ENCODE measurements around the gene ENTREP3.
"Not testable (repeated sequence)": the region's sequence is repeated elsewhere in the genome, so short reads cannot be mapped to it uniquely, and the experiment has no call there.

ENTREP3 gene

DNA sequence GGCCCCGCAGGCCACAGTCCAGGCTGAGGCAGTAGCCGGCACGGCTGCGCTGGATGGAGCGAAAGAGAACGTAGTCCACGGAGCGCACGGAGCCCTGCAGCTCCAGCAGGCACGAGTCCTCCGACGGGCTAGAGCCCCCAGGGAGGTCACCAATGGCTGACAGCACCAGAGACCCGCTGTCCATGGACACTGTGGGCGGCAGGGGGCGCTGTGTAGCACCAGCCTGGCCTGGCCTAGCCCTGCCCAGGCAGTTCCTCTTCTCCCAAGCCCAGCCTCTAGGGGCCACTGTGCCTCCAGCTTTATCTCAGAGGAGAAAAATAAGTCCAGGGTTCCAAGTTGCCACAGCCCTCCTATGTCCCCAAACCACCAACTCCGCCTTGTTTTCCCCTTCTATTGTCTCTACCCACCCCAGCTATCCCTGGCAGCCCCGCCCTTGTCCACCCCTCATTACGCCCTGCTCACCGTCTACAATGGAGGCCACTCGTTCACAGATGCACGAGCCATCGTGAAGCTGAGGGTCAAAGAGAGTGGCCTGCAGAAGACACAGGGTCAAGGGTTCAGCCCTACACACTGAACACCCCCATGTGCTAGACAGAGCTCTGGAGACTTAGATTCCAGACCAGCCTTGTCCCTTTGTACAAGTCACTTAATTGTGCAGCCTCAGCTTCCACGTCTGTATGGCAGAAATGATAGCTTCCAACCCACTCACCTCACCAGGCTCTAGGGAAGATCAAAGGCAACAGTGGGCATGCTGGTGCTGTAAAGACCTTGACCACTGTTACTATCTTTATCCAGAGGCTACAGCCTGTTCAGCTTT lies 4.4 kb downstream of the ENTREP3 start:
- DNase-seq (ENCODE audit: low spot score): peak; percentile 96

DNA sequence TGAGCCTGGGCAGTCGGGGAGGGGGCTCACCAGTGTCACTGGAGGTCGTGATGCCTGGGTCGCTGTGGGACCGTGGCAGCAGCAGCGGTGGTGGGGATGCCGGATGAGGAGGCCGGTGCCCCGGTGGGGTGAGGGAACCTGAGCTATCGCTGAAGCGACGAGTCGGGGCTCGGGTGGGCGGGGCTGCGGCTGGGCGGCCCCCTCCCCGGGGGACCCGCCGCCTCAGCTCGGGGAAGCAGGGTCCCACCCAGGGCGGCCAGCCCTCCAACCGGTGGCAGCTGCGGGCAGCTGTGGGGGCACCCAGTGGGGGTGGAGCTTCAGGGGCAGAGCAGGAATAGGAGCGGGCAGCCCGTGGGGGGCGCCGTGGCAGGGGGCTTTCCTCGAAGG lies 5.0 kb downstream of the ENTREP3 start:
- no peak for DNase-seq (ENCODE audit: low spot score)

DNA sequence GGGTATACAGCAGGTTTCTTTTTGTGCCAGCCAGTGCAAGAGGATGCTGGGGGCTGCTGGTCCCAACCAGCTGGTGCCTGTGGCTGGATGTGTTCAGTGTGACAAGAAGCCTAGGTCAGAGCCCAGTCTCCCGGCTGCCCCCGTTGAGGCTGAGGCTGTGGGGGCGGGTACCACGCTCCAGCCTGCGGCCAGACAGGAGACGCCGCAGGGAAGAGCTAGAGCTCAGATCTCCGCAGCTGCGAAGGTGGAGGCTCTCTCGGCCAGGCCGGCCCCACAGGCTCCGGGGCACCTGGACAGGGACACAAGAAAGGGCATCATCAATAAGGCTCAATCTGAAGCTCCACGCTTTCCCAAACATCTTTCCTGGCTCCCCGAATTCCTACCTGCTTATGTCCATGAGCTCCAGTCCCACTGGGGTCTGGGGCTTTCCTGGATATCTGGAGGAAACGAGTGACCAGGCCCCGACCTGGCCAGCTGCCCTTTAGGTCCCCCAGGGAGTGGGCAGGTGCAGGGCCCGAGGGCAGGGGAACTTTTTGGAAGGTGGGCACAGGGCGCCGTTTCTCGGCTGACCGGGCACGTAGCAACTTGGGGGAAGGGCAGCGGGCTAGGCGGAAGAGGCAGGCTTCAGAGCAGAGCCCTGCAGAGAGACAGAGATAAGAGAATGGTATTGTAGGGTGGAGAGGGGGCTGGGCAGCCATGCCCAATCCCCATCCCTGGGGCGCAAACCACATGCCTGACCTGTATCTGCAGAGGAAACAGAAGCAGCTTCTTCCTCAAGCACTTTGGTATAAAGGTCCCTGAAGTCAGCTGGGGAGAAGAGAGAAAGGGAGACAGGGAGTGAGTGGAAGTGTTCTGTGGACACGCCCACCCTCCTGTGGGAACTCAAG lies 7.4 kb downstream of the ENTREP3 start:
- no peak for DNase-seq (ENCODE audit: low spot score)

DNA sequence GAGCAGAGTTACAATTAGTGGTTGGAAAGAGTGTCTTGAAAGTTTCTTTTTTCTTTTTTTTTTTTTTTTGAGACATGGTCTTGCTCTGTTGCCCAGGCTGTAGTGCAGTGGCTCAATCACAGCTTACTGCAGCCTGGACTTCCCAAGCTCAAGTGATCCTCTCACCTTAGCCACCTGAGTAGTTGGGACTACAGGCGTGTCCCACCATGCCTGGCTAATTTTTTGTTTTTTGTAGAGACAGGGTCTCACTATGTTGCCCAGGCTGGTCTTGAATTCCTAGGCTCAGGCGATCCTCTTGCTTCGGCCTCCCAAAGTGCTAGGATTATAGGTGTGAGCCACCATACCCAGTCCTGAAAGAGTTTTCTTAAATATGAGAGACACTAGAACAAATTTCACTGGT lies 8.5 kb downstream of the ENTREP3 start:
- not testable (repeated sequence) for DNase-seq (ENCODE audit: low spot score)

DNA sequence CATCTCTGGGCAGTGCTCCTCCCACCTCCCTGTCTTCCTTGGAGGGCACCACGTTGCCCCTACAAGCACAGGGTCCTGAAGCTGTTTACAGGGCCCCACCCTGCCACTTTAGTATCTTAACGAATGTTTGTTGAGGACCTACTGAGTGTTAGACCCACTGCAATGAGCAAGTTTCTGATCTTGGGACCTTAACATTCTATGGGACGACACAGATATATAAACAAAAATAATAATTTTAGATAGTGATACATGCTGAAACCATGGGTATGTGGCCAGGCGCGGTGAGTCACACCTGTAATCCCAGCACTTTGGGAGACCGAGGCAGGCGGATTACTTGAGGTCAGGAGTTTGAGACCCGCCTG lies 10.1 kb downstream of the ENTREP3 start:
- no peak for DNase-seq (ENCODE audit: low spot score)

DNA sequence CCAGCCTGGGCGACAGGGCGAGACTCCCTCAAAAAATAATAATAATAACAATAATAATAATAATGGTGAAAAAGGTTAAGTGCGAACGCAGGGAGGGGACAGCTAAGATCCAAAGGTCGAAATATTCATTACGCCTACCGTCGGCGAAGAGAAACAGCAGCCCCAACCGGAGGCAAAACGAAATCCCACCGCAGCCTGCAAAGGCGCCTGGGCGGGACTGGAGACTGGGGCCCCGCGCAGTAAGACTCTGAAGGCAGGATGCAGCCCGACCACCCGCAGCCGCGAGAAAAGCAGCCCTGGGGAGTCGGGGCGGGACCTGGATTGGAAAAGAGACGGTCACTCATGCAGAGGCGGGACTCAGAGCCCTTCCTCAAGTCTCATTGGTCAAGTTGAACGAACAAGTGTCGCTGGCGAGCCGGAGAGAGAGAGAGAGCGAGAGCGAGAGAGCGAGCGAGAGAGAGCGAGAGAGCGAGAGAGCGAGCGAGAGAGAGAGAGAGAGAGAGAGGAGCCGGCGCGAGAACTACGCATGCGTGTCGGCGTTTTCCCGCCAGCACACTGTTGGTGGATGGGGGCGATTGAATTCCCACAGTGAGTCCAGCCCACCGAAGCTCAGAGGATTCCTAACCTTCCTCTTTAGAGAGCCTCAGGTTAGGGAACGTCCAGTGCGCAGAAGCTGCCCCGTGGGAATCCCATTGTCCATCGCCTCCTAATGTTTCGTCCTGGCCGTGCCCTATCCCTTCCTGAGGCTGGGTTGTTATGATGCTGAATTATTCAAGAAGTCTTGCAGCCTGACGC lies 10.7 kb downstream of the ENTREP3 start:
- DNase-seq (ENCODE audit: low spot score): peak; percentile 99

DNA sequence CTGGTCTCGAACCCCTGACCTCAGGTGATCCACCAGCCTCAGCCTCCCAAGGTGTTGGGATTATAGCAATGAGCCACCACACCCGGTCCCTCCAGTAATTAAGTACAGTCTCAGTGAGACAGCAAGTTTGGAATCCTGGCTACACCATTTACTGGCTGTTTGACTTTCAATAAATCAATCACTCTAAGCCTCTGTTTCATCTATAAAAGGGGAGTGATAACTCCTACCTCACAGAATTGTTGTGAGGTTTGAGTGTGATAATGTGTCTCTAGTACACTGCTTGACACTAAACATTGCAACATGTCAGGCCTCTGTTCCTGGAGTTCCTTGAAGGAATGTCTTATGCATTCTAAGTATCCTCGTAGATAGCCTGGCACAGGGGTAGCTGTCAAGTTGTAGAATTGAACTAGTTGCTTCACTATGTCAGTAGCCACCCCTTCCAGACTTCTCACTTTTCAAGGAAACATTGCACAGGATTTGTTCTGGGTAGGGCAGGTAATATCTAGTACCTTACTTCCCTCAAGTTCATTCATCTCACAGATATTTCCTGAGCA lies 12.4 kb downstream of the ENTREP3 start:
- no peak for DNase-seq (ENCODE audit: low spot score)

DNA sequence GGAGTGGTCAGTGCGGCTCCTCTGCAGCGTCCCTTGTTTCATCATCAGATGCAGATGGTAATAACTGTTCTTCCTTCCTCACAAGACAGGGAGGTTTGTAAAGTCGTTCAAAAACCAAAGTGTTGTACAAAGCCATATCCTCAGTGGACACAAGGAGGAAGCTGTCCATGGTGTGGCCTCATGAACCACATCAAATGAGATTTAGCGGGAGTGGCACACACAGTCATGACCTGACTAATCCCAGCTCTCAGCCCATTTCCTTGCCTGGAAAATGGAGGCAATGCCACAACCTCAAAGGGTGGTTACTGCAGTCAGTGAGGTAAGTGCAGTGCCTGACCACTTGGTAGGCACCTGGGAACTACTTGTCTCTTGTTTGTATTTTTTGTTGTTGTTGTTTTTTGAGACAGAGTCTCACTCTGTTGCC lies 13.4 kb downstream of the ENTREP3 start:
- DNase-seq (ENCODE audit: low spot score): no peak

DNA sequence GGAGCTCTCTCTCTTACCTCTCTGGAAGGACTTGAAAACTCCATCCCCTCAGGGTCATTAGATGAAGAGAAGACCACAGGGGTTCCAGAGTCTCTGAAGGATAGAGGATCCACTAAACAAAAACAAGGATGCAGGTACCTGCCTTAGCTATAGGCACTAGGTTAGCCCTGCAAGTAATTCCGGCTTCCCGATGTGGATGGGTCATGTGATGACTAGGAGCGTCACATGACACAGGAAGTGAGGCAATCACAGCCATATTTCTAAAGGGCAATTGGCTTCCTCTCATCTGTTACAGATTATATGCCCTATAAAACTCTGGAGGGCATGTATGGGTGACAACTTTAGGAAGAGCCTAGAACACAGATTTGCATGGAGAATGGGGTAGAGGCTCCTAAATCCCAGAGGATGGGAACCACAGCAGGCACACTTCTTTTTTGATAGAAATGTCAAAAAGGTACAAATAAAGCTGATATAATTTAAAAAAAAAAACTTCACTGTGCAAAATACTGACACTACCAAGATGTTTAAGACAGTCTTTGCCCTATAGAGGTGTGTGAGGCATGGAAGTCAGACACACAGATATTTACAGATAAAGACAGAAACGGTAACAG lies 14.1 kb downstream of the ENTREP3 start:
- peak; percentile 93 for DNase-seq (ENCODE audit: low spot score)

DNA sequence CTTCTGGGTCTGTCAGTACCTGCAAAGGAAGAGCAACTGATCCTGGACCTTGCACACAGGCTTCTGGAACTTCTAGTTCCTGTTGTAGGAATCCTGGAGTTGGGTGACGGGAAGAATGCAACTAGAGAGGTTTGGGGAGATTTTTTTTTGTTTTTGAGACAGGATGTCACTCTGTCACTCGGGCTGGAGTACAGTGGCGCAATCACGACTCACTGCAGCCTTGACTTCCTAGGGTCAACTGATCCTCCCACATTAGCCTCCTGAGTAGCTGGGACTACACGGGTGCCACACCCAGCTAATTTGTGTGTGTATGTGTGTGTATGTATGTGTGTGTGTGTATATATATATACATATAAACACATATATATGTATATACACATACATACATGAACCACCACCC lies 18.8 kb downstream of the ENTREP3 start:
- no peak for DNase-seq (ENCODE audit: low spot score)

DNA sequence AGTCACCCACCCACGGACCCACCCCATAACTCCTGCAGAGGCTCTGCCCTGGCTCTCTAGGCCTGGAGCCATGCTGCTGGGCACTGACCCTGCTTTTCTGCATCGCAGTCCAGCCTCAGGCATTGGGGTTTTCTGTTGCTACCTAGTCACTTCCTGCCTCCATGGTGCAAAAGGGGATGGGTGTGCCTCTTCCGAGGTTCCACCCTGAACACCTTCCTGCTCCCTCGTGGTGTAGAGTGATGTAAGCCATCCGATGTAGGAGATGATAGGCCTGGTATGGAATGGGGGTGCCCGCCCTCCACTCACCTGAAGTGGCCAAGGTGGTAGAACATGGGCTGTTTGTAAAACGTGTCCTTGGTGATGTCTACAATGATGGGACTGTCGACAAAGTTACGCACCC lies 19.9 kb downstream of the ENTREP3 start:
- not testable (repeated sequence) for DNase-seq (ENCODE audit: low spot score)

DNA sequence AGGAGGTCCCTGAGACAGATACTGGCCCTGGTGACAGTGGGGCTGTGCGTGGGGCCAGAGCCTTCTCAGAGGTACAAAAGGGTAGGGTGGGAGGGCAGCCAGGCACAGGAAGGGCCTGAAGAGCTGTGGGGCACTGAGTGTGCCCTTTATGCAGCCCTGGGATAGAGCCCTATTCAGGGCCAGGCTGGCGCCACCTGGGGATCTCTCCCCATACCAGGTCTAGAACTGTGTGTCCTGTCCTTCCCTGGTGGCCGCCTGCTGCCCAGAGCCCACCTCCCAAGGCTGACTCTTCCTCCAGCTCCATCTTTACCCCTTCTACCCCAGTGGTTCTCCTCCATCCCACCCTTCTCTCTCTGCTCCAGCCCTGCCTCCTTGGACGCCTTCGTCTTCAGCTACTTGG lies 21.8 kb downstream of the ENTREP3 start:
- DNase-seq (ENCODE audit: low spot score): not testable (repeated sequence)

DNA sequence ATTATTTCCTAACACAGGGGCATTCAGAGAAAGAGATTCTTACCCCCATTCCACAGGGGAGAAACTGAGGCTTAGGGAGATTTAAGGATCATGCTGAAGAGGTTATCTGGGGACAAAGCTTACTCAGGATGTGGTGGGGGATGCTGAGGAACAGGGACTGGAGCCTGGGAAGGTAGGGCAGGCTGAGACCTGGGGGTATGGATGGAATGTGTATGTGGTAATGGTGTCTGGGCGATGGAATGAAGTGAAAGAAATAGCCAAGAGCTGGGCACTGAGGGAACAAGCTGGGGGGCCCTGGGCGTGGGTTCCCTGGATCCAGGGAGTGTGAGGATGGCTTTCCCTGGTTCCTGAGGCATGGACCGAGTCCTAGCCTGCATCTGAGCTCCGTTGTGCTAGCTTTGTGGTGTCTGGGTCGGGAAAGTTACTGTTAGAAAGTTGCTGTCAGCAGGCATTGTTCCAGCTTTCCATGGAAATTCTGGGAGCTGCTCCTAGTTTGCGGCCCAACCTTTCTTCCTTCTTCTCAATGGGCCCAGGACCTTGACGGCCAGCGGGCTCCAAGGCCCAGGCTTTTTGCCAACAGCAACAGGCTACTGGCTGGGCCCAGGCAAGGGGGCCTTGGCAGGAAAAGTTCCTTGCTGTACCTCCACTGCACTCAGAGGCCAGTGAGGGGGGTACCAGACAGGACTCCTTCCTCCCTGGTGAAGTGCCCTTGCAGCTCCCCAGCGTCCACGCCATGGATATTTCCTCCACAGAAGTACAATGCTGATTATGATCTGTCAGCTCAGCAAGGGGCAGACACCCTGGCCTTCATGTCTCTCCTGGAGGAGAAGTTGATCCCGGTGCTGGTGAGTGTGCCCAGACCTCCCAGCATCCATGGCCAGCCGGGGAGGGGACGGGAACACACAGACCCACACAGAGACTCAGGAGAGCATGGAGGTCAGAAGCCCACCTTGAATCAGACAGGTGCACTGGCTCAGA lies 23.0 kb downstream of the ENTREP3 start:
- peak; percentile 49 for DNase-seq (ENCODE audit: low spot score)

DNA sequence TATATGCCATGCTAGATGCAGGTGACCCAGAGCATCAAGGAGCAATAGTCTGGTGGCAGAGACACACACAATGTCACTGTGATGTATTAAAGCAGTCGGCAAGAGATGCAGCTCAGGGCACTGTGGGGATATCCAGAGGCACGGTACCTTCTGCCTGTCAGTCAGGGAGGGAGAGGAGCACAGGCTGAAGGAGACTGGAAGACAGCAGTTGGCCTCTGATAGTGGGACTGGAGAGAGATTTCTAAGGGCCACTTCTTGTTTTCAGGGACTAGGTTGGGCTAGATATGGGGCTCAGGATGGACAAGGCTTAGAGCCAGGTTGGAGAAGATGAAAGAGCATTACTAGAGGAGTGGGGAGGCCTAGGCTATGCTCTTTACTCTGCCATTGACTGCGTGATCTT lies 24.0 kb downstream of the ENTREP3 start:
- DNase-seq (ENCODE audit: low spot score): not testable (repeated sequence)

DNA sequence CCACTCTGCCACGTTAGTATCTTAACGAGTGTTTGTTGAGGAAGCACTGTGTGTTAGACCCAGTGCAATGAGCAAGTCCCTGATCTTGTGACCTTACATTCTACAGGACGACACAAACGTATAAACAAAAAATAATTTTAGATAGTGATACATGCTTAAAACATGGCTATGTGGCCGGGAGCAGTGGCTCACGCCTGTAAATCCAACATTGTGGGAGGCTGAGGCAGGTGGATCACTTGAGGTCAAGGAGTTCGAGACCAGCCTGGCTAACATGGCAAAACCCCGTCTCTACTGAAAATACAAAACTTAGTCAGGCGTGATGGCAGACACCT lies 27.2 kb downstream of the ENTREP3 start:
- DNase-seq (ENCODE audit: low spot score): no peak

DNA sequence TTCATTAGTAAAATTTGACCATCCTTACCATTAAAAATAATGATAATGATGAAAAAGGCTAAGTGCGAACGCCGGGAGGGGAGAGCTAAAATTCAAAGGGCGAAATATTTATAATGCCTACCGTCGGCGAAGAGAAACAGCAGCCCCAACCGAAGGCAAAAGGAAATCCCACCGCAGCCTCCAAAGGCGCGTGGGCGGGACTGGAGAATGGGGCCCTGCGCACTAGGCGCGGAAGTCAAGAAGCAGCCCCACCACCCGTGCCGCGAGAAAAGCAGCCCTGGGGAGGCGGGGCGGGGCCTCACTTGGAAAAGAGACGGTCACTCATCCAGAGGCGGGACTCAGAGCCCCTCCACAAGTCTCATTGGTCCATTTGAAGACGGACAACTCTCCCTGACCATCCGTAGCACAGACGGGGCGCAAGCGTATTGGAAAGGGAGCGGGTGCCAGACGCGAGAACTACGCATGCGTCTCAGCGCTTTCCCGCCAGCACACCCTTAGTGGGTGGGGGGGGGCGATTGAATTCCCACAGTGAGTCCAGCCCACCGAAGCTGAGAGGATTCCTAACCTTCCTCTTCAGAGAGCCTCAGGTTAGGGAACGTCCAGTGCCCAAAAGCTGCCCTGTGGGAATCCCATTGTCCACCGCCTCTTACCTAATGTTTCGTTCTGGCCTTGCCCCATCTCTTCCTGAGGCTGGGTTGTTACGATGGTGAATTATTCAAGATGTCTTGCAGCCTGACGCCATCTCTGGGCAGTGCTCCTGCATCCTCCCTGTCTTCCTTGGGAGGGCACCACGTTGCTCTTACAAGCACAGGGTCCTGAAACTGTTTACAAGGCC lies 27.8 kb downstream of the ENTREP3 start:
- peak; percentile 98 for DNase-seq (ENCODE audit: low spot score)

DNA sequence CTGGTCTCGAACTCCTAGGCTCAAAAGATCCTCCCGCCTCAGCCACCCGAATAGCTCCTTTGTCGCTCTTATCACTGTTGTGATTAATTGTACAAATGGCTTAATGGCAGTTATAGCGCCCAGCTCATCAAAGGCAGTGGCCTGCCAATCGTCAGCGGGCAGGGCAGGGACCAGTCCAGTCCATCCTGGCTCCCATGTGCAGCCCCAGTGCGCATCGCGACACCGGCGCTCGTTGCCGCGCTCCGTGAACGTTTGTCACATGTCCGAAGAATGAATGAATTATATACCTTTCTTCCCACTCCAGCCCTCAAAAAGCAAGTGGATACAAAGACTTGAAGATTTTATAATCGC lies 28.4 kb downstream of the ENTREP3 start:
- peak; percentile 64 for DNase-seq (ENCODE audit: low spot score)

DNA sequence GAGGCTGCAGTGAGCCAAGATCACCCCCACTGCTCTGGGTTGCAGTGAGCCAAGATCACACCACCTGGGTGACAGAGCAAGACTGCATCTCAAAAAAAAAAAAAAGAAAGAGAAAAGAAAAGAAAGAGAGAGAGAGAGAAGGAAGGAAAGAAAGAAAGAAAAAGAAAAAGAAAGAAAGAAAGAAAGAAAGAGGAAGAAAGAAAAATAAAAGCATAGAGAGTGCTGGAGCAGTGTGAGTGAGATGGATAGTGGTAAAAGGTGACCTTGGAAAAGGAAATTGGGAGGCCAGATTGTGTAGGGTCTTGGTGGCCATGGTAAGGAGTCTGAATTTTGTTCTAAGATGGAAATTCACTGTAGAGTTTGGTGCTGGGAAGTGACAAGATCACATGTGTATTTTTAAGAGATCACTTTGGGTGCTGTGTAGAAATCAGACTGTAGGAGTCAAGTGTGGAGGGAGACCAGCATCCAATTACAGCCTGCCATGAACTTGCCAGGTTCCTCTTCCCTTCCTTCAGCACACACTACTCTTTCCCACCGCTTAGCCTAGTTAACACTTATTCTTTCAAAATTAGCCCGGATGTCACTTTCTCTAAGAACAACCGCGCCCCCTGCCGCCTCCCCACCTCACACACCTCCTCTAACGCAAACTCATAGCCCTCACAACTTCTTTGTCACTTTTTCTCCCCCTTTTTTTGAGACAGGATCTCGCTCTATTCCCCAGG lies 28.9 kb downstream of the ENTREP3 start:
- peak; percentile 74 for DNase-seq (ENCODE audit: low spot score)

DNA sequence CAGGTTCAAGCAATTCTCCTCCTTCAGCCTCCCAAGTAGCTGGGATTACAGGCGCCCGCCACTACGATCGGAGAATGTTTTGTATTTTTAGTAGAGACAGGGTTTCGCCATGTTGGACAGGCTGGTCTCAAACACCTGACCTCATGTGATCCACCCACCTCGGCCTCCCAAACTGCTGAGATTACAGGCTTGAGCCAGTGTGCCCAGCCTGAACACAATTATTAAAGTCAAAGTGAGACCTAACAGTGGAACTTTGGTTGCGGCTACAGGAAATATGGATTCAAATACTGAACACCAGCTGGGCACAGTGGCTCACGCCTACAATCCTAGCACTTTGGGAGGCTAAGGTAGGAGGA lies 29.9 kb downstream of the ENTREP3 start:
- not testable (repeated sequence) for DNase-seq (ENCODE audit: low spot score)
